Measurements from ENCODE around the gene LRRC45. TPM values are rescaled to one million over a fixed set of nuclear protein-coding genes. Genes with fewer than 3 reads are reported as not detected.

The LRRC45 gene
- total and polyA plus RNA-seq, 12 donors, result 1.2 to 24.5 (median 12.6) TPM

- H3K4me3 ChIP-seq, result peak within 1 kb of the TSS in 1 of 4 donors; percentile 53
- H3K9me3 ChIP-seq (replicated peaks in 1 of 3), result no peaks in the 10 kb centered on the region
- TF ChIP-seq CTCF (IDR thresholded peaks at IDR 0.05), result no peak
- TF ChIP-seq POLR2A (IDR thresholded peaks at IDR 0.05), result no peak
- no peaks in the 10 kb centered on the region for H3K27me3 ChIP-seq
- 0 to 1% (median 1%) methylated on average over 29 to 81 of the region's 96 CpGs; no CpG with 5 or more reads in 1 of the 4 donors for whole genome bisulfite sequencing, 4 donors
- H3K4me1 ChIP-seq (replicated peaks in 1 of 2), result peaks cover 7 to 16% of the 10 kb centered on the region in 2 donors
- DNase-seq, result peak in 1 of 7 donors; percentile 37
- no peaks in the 10 kb centered on the region for H3K36me3 ChIP-seq (replicated peaks in 1 of 2)
- H3K27ac ChIP-seq, result peak within 1 kb of the TSS in 3 of 5 donors; percentile 22 to 77 (median 61)
- intact Hi-C loops (cut with DNase I), result loop anchor here in 1 of 2 donors (2.0 to 10.0 kb wide), 2 partner anchors 123 to 283 kb away; partner anchors contain the start of gene CD7
Observed at GRCh38 chr17:82031303-82031884, 8.3 kb downstream of the LRRC45 start, which contains the start of gene RAC3. RAC3 (plus strand) TSS chr17:82031678; CDS start chr17:82031762, 84 bp downstream.

- peaks cover 14 to 23% of the 10 kb centered on the region in 2 donors for H3K4me1 ChIP-seq (replicated peaks in 1 of 2)
Observed at GRCh38 chr17:82031885-82032627, 9.0 kb downstream of the LRRC45 start.

DNA sequence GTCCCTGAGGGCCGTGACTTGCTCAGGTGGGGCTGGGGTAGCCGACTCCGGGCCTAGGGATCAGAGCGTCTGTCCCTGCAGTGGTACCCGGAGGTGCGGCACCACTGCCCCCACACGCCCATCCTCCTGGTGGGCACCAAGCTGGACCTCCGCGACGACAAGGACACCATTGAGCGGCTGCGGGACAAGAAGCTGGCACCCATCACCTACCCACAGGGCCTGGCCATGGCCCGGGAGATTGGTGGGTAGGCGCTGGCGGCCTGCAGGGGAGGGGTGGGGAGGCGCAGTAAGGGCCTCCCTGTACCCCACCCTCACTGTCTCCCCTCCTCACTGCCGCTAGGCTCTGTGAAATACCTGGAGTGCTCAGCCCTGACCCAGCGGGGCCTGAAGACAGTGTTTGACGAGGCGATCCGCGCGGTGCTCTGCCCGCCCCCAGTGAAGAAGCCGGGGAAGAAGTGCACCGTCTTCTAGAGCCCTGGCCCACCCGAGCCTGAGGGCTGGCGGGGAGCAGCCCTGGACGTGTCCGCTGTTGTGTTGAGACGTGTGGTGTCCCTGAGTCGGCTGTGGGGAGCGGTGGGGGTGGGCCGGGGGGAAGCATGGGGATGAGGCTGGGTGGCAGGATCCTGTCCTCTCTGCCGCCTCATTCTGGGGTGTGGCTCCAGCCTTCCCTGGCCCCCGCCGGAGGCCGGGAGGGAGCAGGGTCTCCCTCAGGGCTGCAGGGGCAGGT is 10.4 kb downstream of the LRRC45 start:
- Histone ChIP-seq H3K9me3 (replicated peaks in 1 of 3) (no peaks in the 10 kb centered on the region), H3K4me1 (replicated peaks in 1 of 2) (peaks cover 14 to 24% of the 10 kb centered on the region in 2 donors), H3K27ac (no peak overlapping the region), H3K4me3 (no peak overlapping the region), H3K36me3 (replicated peaks in 1 of 2) (no peaks in the 10 kb centered on the region), H3K27me3 (no peaks in the 10 kb centered on the region)
- no peak for DNase-seq
- intact Hi-C loops (cut with DNase I), result loop anchor here in 1 of 2 donors (10.0 kb wide), 1 partner anchor 281 kb away; the partner anchor contains the start of gene CD7
- 91 to 94% (median 93%) methylated on average over 13 to 38 of the region's 38 CpGs for WGBS, 4 donors
- TF ChIP-seq CTCF (IDR thresholded peaks at IDR 0.05) (no peak), POLR2A (IDR thresholded peaks at IDR 0.05) (no peak)

More at GRCh38 chr17:82031885-82032627, 9.0 kb downstream of the LRRC45 start:
- Histone ChIP-seq H3K9me3 (replicated peaks in 1 of 3) (no peaks in the 10 kb centered on the region), H3K4me3 (peak overlapping the region in 1 of 4 donors; percentile 46), H3K36me3 (replicated peaks in 1 of 2) (no peaks in the 10 kb centered on the region), H3K27me3 (no peaks in the 10 kb centered on the region), H3K27ac (no peak overlapping the region)
- 12 to 43% (median 15%) methylated on average over 9 to 59 of the region's 59 CpGs; no CpG with 5 or more reads in 1 of the 4 donors for WGBS, 4 donors
- intact Hi-C loops (cut with DNase I), result loop anchor here in 1 of 2 donors (2.0 to 10.0 kb wide), 2 partner anchors 123 to 283 kb away; partner anchors contain the start of gene CD7
- TF ChIP-seq CTCF (IDR thresholded peaks at IDR 0.05) (no peak), POLR2A (IDR thresholded peaks at IDR 0.05) (no peak)
- DNase-seq, result no peak

Measured in adrenal gland (tissue), 12 donors.